Epithelial cell of proximal tubule (primary cell): Measurements from ENCODE around the gene NRTN. TPM values are rescaled to one million over a fixed set of nuclear protein-coding genes. Genes with fewer than 3 reads are reported as not detected.
A peak's percentile ranks its signal among the peaks of the same experiment; 100 is the strongest.
"Not testable (repeated sequence)": the region's sequence is repeated elsewhere in the genome, so short reads cannot be mapped to it uniquely, and the experiment has no call there.

Source experiments
- DNase-seq: peaks from one replicate; pipeline ENCODE4 v3.0.0-alpha.2; 2011; ENCODE audit warnings: low read depth
- H3K4me3 ChIP-seq: 2 replicates; pipeline ENCODE4 v1.5.1; 2011; ENCODE audit warnings: low read depth, mild to moderate bottlenecking, low read length
- total RNA-seq: library from RNA; depleted of rRNA; stranded (reverse); fragments of >200 nt; gene quantifications from 2 replicates; pipeline ENCODE4 v1.2.3, GENCODE V29; 2015
- TF ChIP-seq, protein P1 (sequence below): conservative IDR thresholded peaks from 2 replicates; pipeline ENCODE4 v1.5.1; 2012; ENCODE audit warnings: low read depth, mild to moderate bottlenecking, low read length

Gene NRTN
- total RNA-seq, 1 donor from 2014 or later: 0.69 TPM

GRCh38 chr19:5864013-5864720, 59.3 kb downstream of the NRTN start:
- no peak overlapping the region for H3K4me3 ChIP-seq
- DNase-seq: no peak
- TF ChIP-seq, protein P1, sequence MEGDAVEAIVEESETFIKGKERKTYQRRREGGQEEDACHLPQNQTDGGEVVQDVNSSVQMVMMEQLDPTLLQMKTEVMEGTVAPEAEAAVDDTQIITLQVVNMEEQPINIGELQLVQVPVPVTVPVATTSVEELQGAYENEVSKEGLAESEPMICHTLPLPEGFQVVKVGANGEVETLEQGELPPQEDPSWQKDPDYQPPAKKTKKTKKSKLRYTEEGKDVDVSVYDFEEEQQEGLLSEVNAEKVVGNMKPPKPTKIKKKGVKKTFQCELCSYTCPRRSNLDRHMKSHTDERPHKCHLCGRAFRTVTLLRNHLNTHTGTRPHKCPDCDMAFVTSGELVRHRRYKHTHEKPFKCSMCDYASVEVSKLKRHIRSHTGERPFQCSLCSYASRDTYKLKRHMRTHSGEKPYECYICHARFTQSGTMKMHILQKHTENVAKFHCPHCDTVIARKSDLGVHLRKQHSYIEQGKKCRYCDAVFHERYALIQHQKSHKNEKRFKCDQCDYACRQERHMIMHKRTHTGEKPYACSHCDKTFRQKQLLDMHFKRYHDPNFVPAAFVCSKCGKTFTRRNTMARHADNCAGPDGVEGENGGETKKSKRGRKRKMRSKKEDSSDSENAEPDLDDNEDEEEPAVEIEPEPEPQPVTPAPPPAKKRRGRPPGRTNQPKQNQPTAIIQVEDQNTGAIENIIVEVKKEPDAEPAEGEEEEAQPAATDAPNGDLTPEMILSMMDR: no peak

GRCh38 chr19:5864725-5865486, 60.0 kb downstream of the NRTN start:
- no peak for DNase-seq
- TF ChIP-seq, protein P1: peak; percentile 40
- H3K4me3 ChIP-seq: no peak overlapping the region

GRCh38 chr19:5865772-5866171, 60.9 kb downstream of the NRTN start:
- no peak for DNase-seq
- TF ChIP-seq, protein P1: no peak
- no peak overlapping the region for H3K4me3 ChIP-seq

- no peak for DNase-seq
- TF ChIP-seq, protein P1: no peak
These were observed 62.6 kb downstream of the NRTN start for GRCh38 chr19:5867201-5868136.

DNA sequence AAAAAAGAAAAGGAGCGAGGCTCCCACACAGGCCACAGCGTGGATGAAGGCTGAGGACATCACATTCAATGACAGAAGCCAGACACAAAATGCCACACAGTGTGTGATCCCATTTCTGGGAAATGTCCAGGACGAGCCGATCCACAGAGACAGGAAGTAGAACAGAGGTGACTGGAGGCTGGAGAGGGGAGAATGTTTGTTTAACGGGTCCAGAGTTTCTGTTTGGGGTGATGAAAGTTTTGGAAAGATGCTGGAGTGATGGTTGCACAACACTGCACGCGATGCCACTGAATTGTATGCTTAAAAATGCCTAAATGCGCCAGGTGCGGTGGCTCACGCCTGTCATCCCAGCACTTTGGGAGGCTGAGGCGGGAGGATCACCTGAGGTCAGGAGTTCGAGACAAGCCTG, 66.1 kb downstream of the NRTN start:
- no peak for DNase-seq
- H3K4me3 ChIP-seq: no peak overlapping the region

More at GRCh38 chr19:5867201-5868136, 62.6 kb downstream of the NRTN start:
- no peak overlapping the region for H3K4me3 ChIP-seq

GRCh38 chr19:5873617-5874199, 68.8 kb downstream of the NRTN start:
- TF ChIP-seq, protein P1: no peak
- no peak overlapping the region for H3K4me3 ChIP-seq
- no peak for DNase-seq

More for the DNA sequence above, 66.1 kb downstream of the NRTN start:
- TF ChIP-seq, protein P1: no peak

DNA sequence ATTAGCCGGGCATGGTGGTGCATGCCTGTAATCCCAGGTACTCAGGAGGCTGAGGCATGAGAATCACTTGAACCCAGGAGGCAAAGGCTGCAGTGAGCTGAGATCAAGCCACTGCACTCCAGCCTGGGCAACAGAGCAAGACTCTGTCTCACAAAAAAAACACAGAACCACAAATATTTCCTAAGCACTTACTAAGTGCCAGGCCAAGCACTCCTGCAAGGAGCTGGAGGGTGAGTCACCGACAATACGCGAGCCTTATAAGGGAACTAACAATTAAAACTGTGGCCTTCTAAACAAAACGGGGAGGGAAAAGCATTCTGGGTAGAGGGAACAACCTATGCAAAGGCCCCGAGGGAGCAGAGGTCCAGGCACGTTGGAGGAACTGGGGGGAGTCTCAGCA, 69.6 kb downstream of the NRTN start:
- DNase-seq, H3K4me3 ChIP-seq: not testable (repeated sequence)
